Subcutaneous adipose tissue (tissue), 4 donors: ENCODE data around the gene CD109. TPM values are rescaled to one million over a fixed set of nuclear protein-coding genes. Genes with fewer than 3 reads are reported as not detected.

Experiments used
- CTCF ChIP-seq: fragments of 450-650 bp; IDR thresholded peaks from one replicate; pipeline ENCODE4 v1.5.1; 2016; ENCODE audit warnings: low read depth, mild to moderate bottlenecking, control low read depth, antibody characterized with exemption, moderate library complexity
- total RNA-seq, 4 donors: library from RNA; depleted of rRNA; stranded (reverse); fragments of >200 nt; gene quantifications; one replicate each; pipeline ENCODE4 v1.1.0, GENCODE V29; 2016

CD109 gene
- total RNA-seq, 4 donors from 2014 or later: 16.0 to 59.8 (median 22.5) TPM

GRCh38 chr6:73656531-73657145 is 39.4 kb upstream of the CD109 start:
- no peak for TF ChIP-seq CTCF

- no peak for TF ChIP-seq CTCF
Observed at GRCh38 chr6:73657201-73657600, 38.8 kb upstream of the CD109 start.

- no peak for TF ChIP-seq CTCF
Observed at GRCh38 chr6:73664701-73665100, 31.3 kb upstream of the CD109 start.

GRCh38 chr6:73665686-73666319 is 30.2 kb upstream of the CD109 start:
- TF ChIP-seq CTCF: no peak

- no peak for TF ChIP-seq CTCF
Observed at GRCh38 chr6:73666393-73666792, 29.6 kb upstream of the CD109 start.

GRCh38 chr6:73667798-73668197 is 28.2 kb upstream of the CD109 start:
- TF ChIP-seq CTCF: no peak

GRCh38 chr6:73669005-73669404 is 27.0 kb upstream of the CD109 start:
- no peak for TF ChIP-seq CTCF
